Measurements from ENCODE around the gene GOPC. TPM values are rescaled to one million over a fixed set of nuclear protein-coding genes. Genes with fewer than 3 reads are reported as not detected.
A peak's percentile ranks its signal among the peaks of the same experiment; 100 is the strongest.
"Not testable (repeated sequence)": the region's sequence is repeated elsewhere in the genome, so short reads cannot be mapped to it uniquely, and the experiment has no call there.

The GOPC gene
- total RNA-seq: 41.1 and 49.0 TPM in 2 replicates

- DNase-seq (ENCODE audit: low read depth) (peak; percentile 95), FAIRE-seq (no peak)
- Histone ChIP-seq H3K4me3 (ENCODE audit: low read depth, low read length) (peak within 1 kb of the TSS; percentile 63), H3K36me3 (ENCODE audit: control insufficient read depth, insufficient read depth, low read length) (no peaks in the 10 kb centered on the region), H3K27me3 (ENCODE audit: control insufficient read depth, insufficient read depth, low read length) (no peaks in the 10 kb centered on the region)
- peak; percentile 21 for TF ChIP-seq CTCF (IDR thresholded peaks at IDR 0.05; ENCODE audit: insufficient read depth, low read length, severe bottlenecking)
Observed at GRCh38 chr6:117602151-117602898, at the start of gene GOPC. Gene GOPC, minus strand, starts transcription at chr6:117602511. Its CDS starts 223 bp downstream, at chr6:117602288.

GRCh38 chr6:117651984-117652383, 49.7 kb upstream of the GOPC start:
- H3K36me3 ChIP-seq (ENCODE audit: control insufficient read depth, insufficient read depth, low read length); FAIRE-seq; H3K27me3 ChIP-seq (ENCODE audit: control insufficient read depth, insufficient read depth, low read length); H3K4me3 ChIP-seq (ENCODE audit: low read depth, low read length); DNase-seq (ENCODE audit: low read depth): not testable (repeated sequence)

- DNase-seq (ENCODE audit: low read depth) (no peak), FAIRE-seq (no peak)
- no peak for TF ChIP-seq CTCF (IDR thresholded peaks at IDR 0.05; ENCODE audit: insufficient read depth, low read length, severe bottlenecking)
- no peak overlapping the region for H3K4me3 ChIP-seq (ENCODE audit: low read depth, low read length)
- H3K27me3 ChIP-seq (ENCODE audit: control insufficient read depth, insufficient read depth, low read length): no peaks in the 10 kb centered on the region
- H3K36me3 ChIP-seq (ENCODE audit: control insufficient read depth, insufficient read depth, low read length): no peaks in the 10 kb centered on the region
Observed at GRCh38 chr6:117642976-117643375, 40.7 kb upstream of the GOPC start.

DNA sequence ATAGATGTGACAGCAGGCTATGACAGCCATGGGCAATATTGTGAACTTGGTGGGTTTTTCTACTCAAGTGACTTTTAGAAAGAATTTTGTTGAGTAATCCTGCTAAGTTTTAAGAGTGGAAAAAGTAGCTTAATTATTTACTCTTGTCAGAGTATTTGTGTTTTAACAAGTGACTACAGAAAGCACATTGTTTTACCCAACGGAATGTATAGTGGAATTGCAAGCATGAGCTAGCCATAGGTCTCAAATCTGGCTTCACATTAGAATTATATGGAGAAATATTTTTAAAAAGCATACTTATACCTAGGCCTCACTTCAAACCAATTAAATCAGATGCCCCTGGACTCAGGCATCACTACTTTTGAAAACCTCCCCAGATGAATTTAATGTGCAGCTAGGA, 35.5 kb upstream of the GOPC start:
- no peak for FAIRE-seq
- TF ChIP-seq CTCF (IDR thresholded peaks at IDR 0.05; ENCODE audit: insufficient read depth, low read length, severe bottlenecking): no peak
- DNase-seq (ENCODE audit: low read depth): no peak
- no peak overlapping the region for H3K4me3 ChIP-seq (ENCODE audit: low read depth, low read length)
- no peaks in the 10 kb centered on the region for H3K27me3 ChIP-seq (ENCODE audit: control insufficient read depth, insufficient read depth, low read length)
- H3K36me3 ChIP-seq (ENCODE audit: control insufficient read depth, insufficient read depth, low read length): no peaks in the 10 kb centered on the region

GRCh38 chr6:117629119-117629660, 26.9 kb upstream of the GOPC start:
- Histone ChIP-seq H3K27me3 (ENCODE audit: control insufficient read depth, insufficient read depth, low read length) (no peaks in the 10 kb centered on the region), H3K4me3 (ENCODE audit: low read depth, low read length) (no peak overlapping the region), H3K36me3 (ENCODE audit: control insufficient read depth, insufficient read depth, low read length) (no peaks in the 10 kb centered on the region)
- TF ChIP-seq CTCF (IDR thresholded peaks at IDR 0.05; ENCODE audit: insufficient read depth, low read length, severe bottlenecking): no peak
- no peak for FAIRE-seq
- DNase-seq (ENCODE audit: low read depth): no peak

DNA sequence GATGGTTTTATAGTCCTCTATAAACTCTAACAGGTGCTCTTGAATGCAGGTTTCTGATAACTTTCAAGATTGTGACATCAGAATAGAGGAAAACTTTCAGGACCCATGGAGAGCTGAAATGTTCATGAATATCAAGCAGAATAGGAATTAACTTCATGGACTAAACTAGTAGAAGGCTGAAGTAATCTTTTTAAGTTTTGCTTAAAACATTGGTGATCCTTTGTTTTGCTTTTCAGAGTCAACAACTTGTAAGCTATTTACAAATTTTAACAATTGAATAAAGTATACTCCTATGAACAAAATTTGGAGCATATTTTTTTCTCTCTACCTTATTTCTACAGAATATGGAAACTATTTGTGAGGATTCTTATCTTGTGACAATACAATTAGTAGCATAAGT, 25.2 kb upstream of the GOPC start:
- Histone ChIP-seq H3K4me3 (ENCODE audit: low read depth, low read length) (no peak overlapping the region), H3K36me3 (ENCODE audit: control insufficient read depth, insufficient read depth, low read length) (no peaks in the 10 kb centered on the region), H3K27me3 (ENCODE audit: control insufficient read depth, insufficient read depth, low read length) (no peaks in the 10 kb centered on the region)
- TF ChIP-seq CTCF (IDR thresholded peaks at IDR 0.05; ENCODE audit: insufficient read depth, low read length, severe bottlenecking): no peak
- DNase-seq (ENCODE audit: low read depth) (no peak), FAIRE-seq (no peak)
